HepG2 (cell line): ENCODE data around the gene COL18A1. TPM values are rescaled to one million over a fixed set of nuclear protein-coding genes. Genes with fewer than 3 reads are reported as not detected.
A peak's percentile ranks its signal among the peaks of the same experiment; 100 is the strongest.

Source experiments
- ATAC-seq: fragments of 200-7000 bp; cut with Tn5 transposase; 3 replicates; pipeline ENCODE4 v1.9.1; 2020; ENCODE audit warnings: mild to moderate bottlenecking, moderate library complexity
- BruUV-seq: library from RNA; stranded (reverse); fragments of 400-500 nt; replicated peaks from 2 replicates; lab custom pipeline; 2021; lab: Mats Ljungman, UMichigan
- CTCF ChIA-PET: fragments of 300-600 bp; formaldehyde crosslinking; extraction: SDS; loops from one replicate; lab custom pipeline; 2021; ENCODE audit warnings: low total read pairs, inconsistent platforms, low intra/inter-chr PET ratio; lab: Yijun Ruan, JAX
- POLR2A ChIA-PET: fragments of 350-600 bp; sonication (Branson Sonifier 250); formaldehyde crosslinking; loops from one replicate; lab custom pipeline; 2020; ENCODE audit warnings: antibody characterized with exemption, inconsistent platforms; lab: Yijun Ruan, JAX
- DNase-seq: peaks from one replicate; pipeline ENCODE4 v3.0.0-alpha.2; 2015; ENCODE audit warnings: low spot score
- FAIRE-seq: peaks from 3 replicates; lab custom pipeline; 2011; peaks lifted over from hg19 to GRCh38; lab: Jason Lieb, UNC
- H2AFZ ChIP-seq: one replicate; pipeline ENCODE4 v1.6.1; 2011; ENCODE audit warnings: low read length, inconsistent platforms
- H3K27ac ChIP-seq: fragments of 300-600 bp; 3 replicates; pipeline ENCODE4 v1.8.0; 2011; ENCODE audit warnings: mixed run types, mild to moderate bottlenecking, mixed read lengths, low read length, inconsistent platforms; ENCODE audit not compliant: insufficient read depth; ENCODE audit errors: extremely low read length
- H3K27me3 ChIP-seq, 2 experiments: fragments of 200-600 bp in 1 of 2; 2 replicates in 1 of 2; 3 replicates in 1 of 2; pipeline versions ENCODE4 v1.6.0 to v1.8.0; 2011; ENCODE audit warnings: low read length in 2 of 2, mild to moderate bottlenecking in 2 of 2, moderate library complexity in 2 of 2, inconsistent platforms in 1 of 2; ENCODE audit not compliant: insufficient read depth in 2 of 2, control insufficient read depth in 1 of 2
- H3K36me3 ChIP-seq, 2 experiments: fragments of 200-600 bp in 1 of 2; replicated peaks in 1 of 2; 2 replicates in 1 of 2; 3 replicates in 1 of 2; pipeline versions ENCODE4 v1.5.1 to v1.8.0; 2011; ENCODE audit warnings: low read length in 2 of 2, inconsistent platforms in 1 of 2; ENCODE audit not compliant: insufficient read depth in 2 of 2, control insufficient read depth in 1 of 2
- H3K4me1 ChIP-seq: 2 replicates; pipeline ENCODE4 v1.5.1; 2012; ENCODE audit warnings: low read length, inconsistent platforms; ENCODE audit not compliant: insufficient read depth
- H3K4me2 ChIP-seq: 2 replicates; pipeline ENCODE4 v1.6.0; 2011; ENCODE audit warnings: low read depth, low read length, inconsistent platforms
- H3K4me3 ChIP-seq, 3 experiments: fragments of 200-600 bp in 1 of 3; sonication (generic), shearing (Covaris generic) in 1 of 3; replicated peaks in 1 of 3; 2 replicates each; pipeline ENCODE4 v1.5.1; 2011 to 2016; ENCODE audit warnings: low read length in 3 of 3, inconsistent platforms in 2 of 3, low read depth in 2 of 3, mild to moderate bottlenecking in 2 of 3, control low read depth in 1 of 3, mixed read lengths in 1 of 3; ENCODE audit not compliant: insufficient read depth in 1 of 3
- H3K79me2 ChIP-seq: one replicate; pipeline ENCODE4 v1.6.1; 2011; ENCODE audit warnings: low read length, inconsistent platforms; ENCODE audit not compliant: insufficient read depth
- H3K9ac ChIP-seq: 2 replicates; pipeline ENCODE4 v1.6.0; 2011; ENCODE audit warnings: mild to moderate bottlenecking, low read depth, low read length, inconsistent platforms; ENCODE audit not compliant: insufficient read depth
- H3K9me3 ChIP-seq: 2 replicates; pipeline ENCODE4 v1.5.1; 2012; ENCODE audit warnings: mild to moderate bottlenecking, low read length
- H4K20me1 ChIP-seq: 2 replicates; pipeline ENCODE4 v1.6.0; 2011; ENCODE audit warnings: inconsistent platforms, mild to moderate bottlenecking, low read length, moderate library complexity; ENCODE audit not compliant: insufficient read depth
- AGO2 ChIP-seq: fragments of 200-400 bp; formaldehyde crosslinking; optimal IDR thresholded peaks from 2 replicates; pipeline ENCODE3; 2017; ENCODE audit warnings: mild to moderate bottlenecking, low read depth, low read length, moderate library complexity
- HBP1 ChIP-seq: IDR thresholded peaks from 2 replicates; pipeline ENCODE4 v1.6.1; 2016; ENCODE audit warnings: low read depth, control low read depth
- HIVEP1 ChIP-seq: sonication (generic); formaldehyde crosslinking; IDR thresholded peaks from 2 replicates; pipeline ENCODE4 v1.4.0; 2020; ENCODE audit warnings: mild to moderate bottlenecking, missing genetic modification reagents
- JUND ChIP-seq: sonication (generic); formaldehyde crosslinking; IDR thresholded peaks from 2 replicates; pipeline ENCODE4 v1.8.0; 2022; ENCODE audit warnings: mild to moderate bottlenecking, missing genetic modification reagents
- NR2F1 ChIP-seq, 2 experiments: fragments of 450-650 bp in 1 of 2; formaldehyde crosslinking in 1 of 2; IDR thresholded peaks; 2 replicates each; pipeline versions ENCODE4 v1.5.0 to v1.6.1; 2016 to 2020; ENCODE audit warnings: mild to moderate bottlenecking in 1 of 2, missing compliant biosample characterization in 1 of 2, missing genetic modification reagents in 1 of 2, moderate library complexity in 1 of 2
- SP2 ChIP-seq: sonication (generic); formaldehyde crosslinking; IDR thresholded peaks from 2 replicates; pipeline ENCODE4 v1.5.1; 2020; ENCODE audit warnings: mild to moderate bottlenecking, missing genetic modification reagents
- SP4 ChIP-seq: sonication (generic); formaldehyde crosslinking; IDR thresholded peaks from 2 replicates; pipeline ENCODE4 v1.8.1; 2023; ENCODE audit warnings: mild to moderate bottlenecking, missing genetic modification reagents
- TCF12 ChIP-seq, 2 experiments: fragments of 450-650 bp in 1 of 2; sonication (generic) in 1 of 2; formaldehyde crosslinking in 1 of 2; IDR thresholded peaks; 2 replicates each; pipeline versions ENCODE4 v1.6.1 to v1.8.0; 2017 to 2022; ENCODE audit warnings: antibody characterized with exemption in 1 of 2, mild to moderate bottlenecking in 1 of 2, missing genetic modification reagents in 1 of 2, moderate library complexity in 1 of 2
- ZGPAT ChIP-seq: IDR thresholded peaks from 2 replicates; pipeline ENCODE4 v1.6.1; 2016; ENCODE audit warnings: mild to moderate bottlenecking
- ZKSCAN5 ChIP-seq: sonication (generic); formaldehyde crosslinking; IDR thresholded peaks from 2 replicates; pipeline ENCODE4 v1.5.1; 2020; ENCODE audit warnings: mild to moderate bottlenecking, missing genetic modification reagents
- ZNF607 ChIP-seq: sonication (generic); formaldehyde crosslinking; IDR thresholded peaks from 2 replicates; pipeline ENCODE4 v1.5.1; 2020; ENCODE audit warnings: missing genetic modification reagents, mild to moderate bottlenecking, borderline replicate concordance
- ZNF775 ChIP-seq: sonication (generic); formaldehyde crosslinking; IDR thresholded peaks from 2 replicates; pipeline ENCODE4 v1.4.0; 2020; ENCODE audit warnings: missing genetic modification reagents, mild to moderate bottlenecking, moderate library complexity, borderline replicate concordance
- WGBS: methylation state at CpG from one replicate; pipeline ENCODE4 v1.1.6; 2017; ENCODE audit warnings: low lambda C conversion rate; 5-methylcytosine and 5-hydroxymethylcytosine counted together
- in situ Hi-C: cut with HindIII; loops from 2 replicates; pipeline ENCODE4 v1.10.0; 2017; ENCODE audit warnings: low pct_unique_long_range_greater_than_20kb; ENCODE audit not compliant: extremely low pct_ligation_motif_present
- intact Hi-C: fragments of 100-400 bp; cut with micrococcal nuclease; formaldehyde crosslinking; loops from one replicate; pipeline ENCODE4 v1.10.0; 2022; ENCODE audit not compliant: unreplicated experiment
- polyA plus RNA-seq, 8 experiments: library from polyadenylated mRNA; depleted of rRNA in 3 of 8; stranded (reverse) in 7 of 8; unstranded in 1 of 8; fragments of >200 nt; fragmentation: Illumina TruSeq in 4 of 8; extraction: Trizol in 4 of 8; gene quantifications; 2 replicates each; pipeline versions ENCODE4 v1.2.1 to v1.2.3, GENCODE V29; 2011 to 2016; ENCODE audit warnings: low read depth in 4 of 8, missing spikeins in 1 of 8, mixed read lengths in 1 of 8; ENCODE audit not compliant: insufficient read depth in 1 of 8
- total RNA-seq, 5 experiments: library from RNA; depleted of rRNA; stranded (reverse); fragments of >200 nt; fragmentation: Illumina TruSeq; extraction: Trizol; gene quantifications; 2 replicates each; pipeline ENCODE4 v1.2.3, GENCODE V29; 2016; ENCODE audit warnings: low read depth in 1 of 5

The COL18A1 gene
- total and polyA plus RNA-seq, 2 of the 13 experiments (the other 11 are each of a cell fraction or from before 2014, with no cell fraction given): 79.0 to 102 TPM

GRCh38 chr21:45523411-45524101, 118.6 kb downstream of the COL18A1 start:
- peaks cover 2 to 26% of the 10 kb centered on the region in 2 experiments; a peak in 1 of 5 replicates for H3K36me3 ChIP-seq
- H3K27ac ChIP-seq: no peak overlapping the region
- no TSS peak for BruUV-seq
- H3K79me2 ChIP-seq: peaks cover 10% of the 10 kb centered on the region
- POLR2A ChIA-PET: no interaction called here
- H4K20me1 ChIP-seq: no peaks in the 10 kb centered on the region
- intact Hi-C loops (no loop called here), in situ Hi-C loops (no loop called here)
- no peak overlapping the region for H3K4me3 ChIP-seq
- ATAC-seq (no peak), DNase-seq (no peak), FAIRE-seq (no peak)
- H3K9me3 ChIP-seq: peaks cover 25% of the 10 kb centered on the region
- H2AFZ ChIP-seq: no peak overlapping the region
- H3K4me2 ChIP-seq: no peak overlapping the region
- TF ChIP-seq AGO2 (peak; percentile 36), TCF12 (IDR thresholded peaks at IDR 0.05) (no peak), TCF12 (CRISPR knock-in tag; IDR thresholded peaks at IDR 0.05) (no peak)
- CTCF ChIA-PET: no interaction called here
- peaks cover 39% of the 10 kb centered on the region for H3K4me1 ChIP-seq
- WGBS: 96% methylated on average over 5 of the region's 16 CpGs
- no peaks in the 10 kb centered on the region for H3K27me3 ChIP-seq
- H3K9ac ChIP-seq: no peak overlapping the region

- peak overlapping the region in 1 of 3 experiments; percentile 42; a peak in 3 of 6 replicates for H3K4me3 ChIP-seq
- peaks cover 6% of the 10 kb centered on the region for H3K79me2 ChIP-seq
- peaks cover 4 to 31% of the 10 kb centered on the region in 2 experiments for H3K36me3 ChIP-seq
- H3K4me1 ChIP-seq: peaks cover 50% of the 10 kb centered on the region
- DNase-seq (no peak), ATAC-seq (no peak), FAIRE-seq (no peak)
- no TSS peak for BruUV-seq
- H3K9ac ChIP-seq: peak overlapping the region; percentile 69
- no peaks in the 10 kb centered on the region for H4K20me1 ChIP-seq
- in situ Hi-C loops (no loop called here), intact Hi-C loops (no loop called here)
- no peaks in the 10 kb centered on the region for H3K27me3 ChIP-seq
- no peak overlapping the region for H2AFZ ChIP-seq
- H3K27ac ChIP-seq: peak overlapping the region; percentile 86
- H3K4me2 ChIP-seq: peak overlapping the region; percentile 68
- CTCF ChIA-PET: no interaction called here
- 100% methylated on average over 1 of the region's 11 CpGs for WGBS
- H3K9me3 ChIP-seq: peaks cover 19% of the 10 kb centered on the region
- POLR2A ChIA-PET: interaction anchor here (0.7 to 2.7 kb wide), 22 partner anchors 8 to 585 kb away, joined by 3 to 65 read pairs (median 4); partner anchors contain the start of genes POFUT2 and SLX9
- TF ChIP-seq NR2F1 (CRISPR knock-in tag; IDR thresholded peaks at IDR 0.05) (no peak), HIVEP1 (CRISPR knock-in tag) (0 out of 2 replicates have a peak, but pooled peaks have one; percentile 8), SP4 (CRISPR knock-in tag) (peak; percentile 2; the same call in 1 of the 2 replicates), HBP1 (CRISPR knock-in tag) (no peak; the same call in 1 of the 2 replicates), JUND (CRISPR knock-in tag) (no peak), SP2 (0 out of 2 replicates have a peak, but pooled peaks have one; percentile 20), ZGPAT (CRISPR knock-in tag) (no peak), ZKSCAN5 (CRISPR knock-in tag) (no peak), ZNF607 (no peak), ZNF775 (CRISPR knock-in tag) (no peak)
Measured at GRCh38 chr21:45524756-45525152, 119.8 kb downstream of the COL18A1 start.
